Activated CD4-positive, alpha-beta T cell treated with anti-CD3 and anti-CD28 coated beads, Interleukin-2, amount 50 U/mL, for 4 hours (primary cell): ENCODE data around the gene UQCC3.
A peak's percentile ranks its signal among the peaks of the same experiment; 100 is the strongest.
"Not testable (repeated sequence)": the region's sequence is repeated elsewhere in the genome, so short reads cannot be mapped to it uniquely, and the experiment has no call there.

ENCODE experiments used
- DNase-seq, 2 experiments: peaks; one replicate each; pipeline ENCODE4 v3.0.0-alpha.2; 2020

The UQCC3 gene

GRCh38 chr11:62666259-62666926, 5.1 kb upstream of the UQCC3 start:
- no peak for DNase-seq

- no peak for DNase-seq
Observed at GRCh38 chr11:62667460-62667859, 4.0 kb upstream of the UQCC3 start.

- DNase-seq: no peak
Observed at GRCh38 chr11:62669420-62670161, 1.9 kb upstream of the UQCC3 start.

GRCh38 chr11:62671236-62671607, 251 bp upstream of the UQCC3 start:
- DNase-seq: no peak

GRCh38 chr11:62673196-62673525, 1.7 kb downstream of the UQCC3 start:
- no peak for DNase-seq

GRCh38 chr11:62675415-62675814, 3.9 kb downstream of the UQCC3 start:
- DNase-seq: not testable (repeated sequence)

GRCh38 chr11:62676698-62677097, 5.2 kb downstream of the UQCC3 start:
- DNase-seq: no peak

- no peak for DNase-seq
Observed at GRCh38 chr11:62677156-62677555, 5.7 kb downstream of the UQCC3 start.

- no peak for DNase-seq
Observed at GRCh38 chr11:62677714-62678113, 6.2 kb downstream of the UQCC3 start.

GRCh38 chr11:62678433-62678769, 6.9 kb downstream of the UQCC3 start:
- no peak for DNase-seq

GRCh38 chr11:62678770-62679696, 7.6 kb downstream of the UQCC3 start, which contains the start of gene UBXN1:
Gene UBXN1, minus strand, starts transcription at chr11:62679073. Its CDS starts 150 bp downstream, at chr11:62678923.
- DNase-seq: peak; percentile 78 to 82

- no peak for DNase-seq
Observed at GRCh38 chr11:62680825-62681240, 9.4 kb downstream of the UQCC3 start.

GRCh38 chr11:62682518-62682917, 11.0 kb downstream of the UQCC3 start:
- no peak for DNase-seq

- no peak for DNase-seq
Observed at GRCh38 chr11:62687508-62688396, 16.3 kb downstream of the UQCC3 start.

GRCh38 chr11:62688491-62688890, 17.0 kb downstream of the UQCC3 start:
- DNase-seq: no peak

- DNase-seq: no peak
Observed at GRCh38 chr11:62689421-62690183, 18.1 kb downstream of the UQCC3 start, which contains the start of gene LRRN4CL. Gene LRRN4CL, minus strand, starts transcription at chr11:62689530. Its CDS starts 1,022 bp downstream, at chr11:62688508.

- DNase-seq: not testable (repeated sequence)
Observed at GRCh38 chr11:62693624-62694023, 22.2 kb downstream of the UQCC3 start.

GRCh38 chr11:62694455-62695167, 23.1 kb downstream of the UQCC3 start:
- DNase-seq: peak; percentile 69 to 71

GRCh38 chr11:62702246-62702645, 30.8 kb downstream of the UQCC3 start:
- no peak for DNase-seq

- DNase-seq: not testable (repeated sequence)
Observed at GRCh38 chr11:62703921-62704320, 32.4 kb downstream of the UQCC3 start.

- DNase-seq: no peak
Observed at GRCh38 chr11:62705413-62705812, 33.9 kb downstream of the UQCC3 start.
